ENCODE results near the gene DMRT2. TPM values are rescaled to one million over a fixed set of nuclear protein-coding genes. Genes with fewer than 3 reads are reported as not detected.

DMRT2 gene
- total RNA-seq, 4 donors from 2014 or later: 1.1 to 4.9 (median 2.4) TPM

- no peak for DNase-seq (ENCODE audit: low spot score)
- TF ChIP-seq CTCF (IDR thresholded peaks at IDR 0.05): no peak
- no peak for ATAC-seq (ENCODE audit: low FRiP score)
These were observed 34.9 kb downstream of the DMRT2 start for GRCh38 chr9:1085086-1085485.

- TF ChIP-seq CTCF (IDR thresholded peaks at IDR 0.05): no peak
- DNase-seq (ENCODE audit: low spot score) (no peak), ATAC-seq (ENCODE audit: low FRiP score) (no peak)
These were observed 36.4 kb downstream of the DMRT2 start for GRCh38 chr9:1086517-1086916.

GRCh38 chr9:1087120-1087881, 37.1 kb downstream of the DMRT2 start:
- ATAC-seq (ENCODE audit: low FRiP score) (no peak), DNase-seq (ENCODE audit: low spot score) (no peak)
- no peak for TF ChIP-seq CTCF (IDR thresholded peaks at IDR 0.05)

GRCh38 chr9:1094749-1095148, 44.6 kb downstream of the DMRT2 start:
- no peak for ATAC-seq (ENCODE audit: low FRiP score)
- no peak for TF ChIP-seq CTCF (IDR thresholded peaks at IDR 0.05)
- DNase-seq (ENCODE audit: low spot score): no peak

GRCh38 chr9:1096155-1096964, 46.2 kb downstream of the DMRT2 start:
- DNase-seq (ENCODE audit: low spot score) (no peak), ATAC-seq (ENCODE audit: low FRiP score) (no peak)
- TF ChIP-seq CTCF (IDR thresholded peaks at IDR 0.05): no peak

- ATAC-seq (ENCODE audit: low FRiP score): no peak
- TF ChIP-seq CTCF (IDR thresholded peaks at IDR 0.05): no peak
- DNase-seq (ENCODE audit: low spot score): no peak
These were observed 48.4 kb downstream of the DMRT2 start for GRCh38 chr9:1098551-1098950.

Measured in omental fat pad (tissue), 4 donors.